T-helper 2 cell treated with Interferon-gamma antibody and Interleukin-4, amounts not matched to agents 100 ng/mL and 5 ng/mL, for 36 hours (primary cell): Measurements from ENCODE around the gene HELZ. TPM values are rescaled to one million over a fixed set of nuclear protein-coding genes. Genes with fewer than 3 reads are reported as not detected.

Experiments
- intact Hi-C: fragments of 100-400 bp; cut with micrococcal nuclease; formaldehyde crosslinking; loops from one replicate; pipeline ENCODE4 v1.15.1; 2023
- total RNA-seq: library from RNA; stranded (reverse); gene quantifications from 2 replicates; pipeline ENCODE4 v1.2.3, GENCODE V29; 2022

Gene HELZ
- total RNA-seq, 1 donor from 2014 or later = 64.1 TPM

DNA sequence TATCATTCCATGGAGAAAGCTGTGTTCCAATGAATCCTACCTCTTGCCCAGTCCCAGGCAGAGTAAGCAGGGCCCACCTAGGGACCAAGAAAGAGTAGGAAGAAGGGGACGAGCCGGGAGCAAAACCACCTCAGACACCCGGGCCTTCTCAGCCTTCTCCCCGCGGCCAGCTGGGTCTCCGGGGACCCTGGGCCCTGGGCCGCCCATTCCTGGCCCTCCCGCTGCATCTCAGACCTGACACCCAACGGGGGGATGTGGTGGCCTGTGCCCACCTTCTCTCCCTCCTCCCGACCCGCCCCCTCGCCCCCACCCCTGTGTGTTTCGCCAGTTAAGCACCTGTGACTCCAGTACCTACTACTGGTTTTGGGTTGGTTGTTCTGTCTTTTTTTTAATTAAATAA is 212.0 kb downstream of the HELZ start:
- intact Hi-C loops = no loop called here

DNA sequence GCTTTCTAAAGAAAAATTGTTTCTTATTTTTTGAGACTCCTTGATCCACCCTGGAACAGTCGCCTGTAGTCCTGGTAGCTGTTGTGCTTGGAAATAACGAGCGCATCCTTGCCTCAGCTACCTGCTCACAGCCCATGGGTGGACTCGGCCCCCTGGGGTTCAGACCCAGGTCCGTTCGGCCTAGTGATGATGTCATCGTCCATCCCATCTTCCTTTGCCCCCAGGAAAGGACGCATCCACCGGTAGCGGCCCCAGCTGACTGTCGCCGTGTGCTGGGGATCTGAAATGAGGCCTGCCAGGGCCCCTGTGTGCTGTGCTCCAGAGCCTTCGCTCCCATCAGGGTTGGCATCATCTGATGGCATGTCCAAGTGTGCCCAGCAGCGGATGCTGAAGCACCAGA is 212.6 kb downstream of the HELZ start:
- intact Hi-C loops = no loop called here

DNA sequence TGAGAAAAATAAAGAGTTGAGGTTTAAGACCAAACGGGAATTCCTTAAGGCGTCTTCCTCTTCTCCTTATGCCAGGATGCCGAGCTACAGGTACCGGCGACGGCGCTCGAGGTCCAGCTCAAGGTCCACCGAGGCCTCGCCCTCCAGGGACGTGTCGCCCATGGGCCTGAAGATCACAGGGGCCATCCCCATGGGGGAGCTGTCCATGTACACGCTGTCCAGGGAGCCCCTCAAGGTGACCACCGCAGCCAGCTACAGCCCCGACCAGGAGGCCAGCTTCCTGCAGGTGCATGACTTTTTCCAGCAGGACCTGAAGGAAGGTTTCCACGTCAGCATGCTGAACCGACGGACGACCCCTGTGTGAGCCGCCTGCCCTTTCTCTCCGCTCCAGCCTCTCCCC is 214.4 kb downstream of the HELZ start:
- intact Hi-C loops = no loop called here

DNA sequence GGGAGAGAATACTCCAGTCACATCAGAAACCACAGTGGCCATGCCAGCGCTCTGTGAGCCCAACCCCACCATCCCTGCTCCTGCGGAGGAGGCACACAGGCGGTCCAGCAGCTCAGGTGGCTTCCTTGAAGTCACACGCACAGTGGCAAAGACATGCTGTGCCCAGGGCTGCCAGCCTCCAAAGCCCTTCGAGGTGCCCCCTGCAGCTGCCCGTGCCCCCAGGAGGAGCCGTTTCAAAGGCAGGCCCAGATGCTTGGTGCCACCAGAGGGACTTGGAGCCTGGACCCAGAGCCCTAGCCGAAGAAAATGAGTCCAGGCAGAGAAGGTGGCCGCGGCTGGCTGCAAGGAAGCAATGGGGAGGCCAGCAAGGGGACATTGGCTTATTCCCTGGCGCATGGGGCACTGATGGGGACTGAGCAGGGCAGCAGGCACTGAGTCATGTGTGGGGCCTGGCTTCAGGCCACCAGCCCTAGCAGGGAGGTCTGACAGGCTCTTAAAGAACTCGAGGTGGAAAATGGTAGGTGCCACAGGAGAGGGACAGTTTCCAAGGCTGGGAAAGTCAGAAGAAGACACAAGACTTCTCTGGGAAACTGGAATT is 217.9 kb downstream of the HELZ start:
- intact Hi-C loops = no loop called here

DNA sequence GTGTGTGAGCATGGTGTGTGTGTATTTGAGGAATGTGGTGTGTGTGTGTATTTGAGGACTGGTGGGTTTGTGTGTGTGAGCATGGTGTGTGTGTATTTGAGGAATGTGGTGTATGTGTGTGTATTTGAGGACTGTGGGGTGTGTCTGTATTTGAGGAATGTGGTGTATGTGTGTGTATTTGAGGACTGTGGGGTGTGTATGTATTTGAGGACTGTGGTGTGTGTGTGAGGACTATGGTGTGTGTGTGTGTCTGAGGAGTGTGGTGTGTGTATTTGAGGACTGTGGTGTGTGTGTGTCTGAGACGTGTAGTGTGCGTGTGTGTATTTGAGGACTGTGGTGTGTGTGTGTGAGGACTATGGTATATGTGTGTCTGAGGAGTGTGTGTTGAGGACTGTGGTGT is 218.7 kb downstream of the HELZ start:
- intact Hi-C loops = no loop called here

DNA sequence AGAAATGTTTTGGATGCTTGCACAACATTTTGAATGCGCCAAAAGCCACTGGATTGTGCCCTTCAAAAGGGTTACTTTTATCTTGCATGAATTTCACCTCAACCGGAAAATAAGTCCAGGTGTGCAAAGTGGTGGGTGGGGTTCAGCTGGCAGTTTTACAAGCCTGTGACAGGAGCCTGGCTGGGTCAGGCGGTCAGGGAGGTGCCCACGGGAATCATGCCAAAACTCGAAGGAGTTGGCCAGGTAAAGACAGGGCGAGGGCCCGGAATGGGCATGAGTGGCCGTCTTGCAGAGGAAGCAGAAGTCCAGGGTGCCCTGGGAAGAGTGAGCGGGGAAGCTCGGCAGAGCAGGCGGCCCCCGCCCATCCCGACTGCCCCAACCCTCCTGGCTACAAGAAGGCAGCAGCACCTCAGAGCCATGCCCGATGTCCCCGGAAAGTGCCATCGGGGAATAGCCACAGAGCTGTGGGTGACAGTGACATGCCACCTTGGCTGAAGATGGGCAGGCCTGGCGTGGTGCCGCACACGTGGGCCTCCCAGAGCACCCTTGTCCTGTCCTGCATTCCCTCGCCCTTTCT is 219.7 kb downstream of the HELZ start:
- intact Hi-C loops = no loop called here

DNA sequence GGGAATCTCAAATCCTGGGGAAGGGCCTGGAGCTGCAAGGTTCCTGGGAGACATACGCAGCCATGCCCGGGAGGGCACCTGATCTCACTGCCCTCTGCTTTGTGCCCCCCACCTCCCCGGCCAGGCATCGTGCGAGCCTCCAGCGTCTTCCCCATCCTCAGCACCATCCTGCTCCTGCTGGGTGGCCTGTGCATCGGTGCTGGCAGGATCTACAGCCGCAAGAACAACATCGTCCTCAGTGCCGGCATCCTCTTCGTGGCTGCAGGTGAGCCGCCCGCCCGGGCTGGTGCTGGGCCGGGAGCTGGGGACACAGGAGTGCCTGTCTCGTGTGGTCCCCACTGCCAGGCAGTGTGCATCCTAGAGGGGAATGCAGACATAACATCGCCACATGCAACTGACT is 220.3 kb downstream of the HELZ start:
- intact Hi-C loops = no loop called here

DNA sequence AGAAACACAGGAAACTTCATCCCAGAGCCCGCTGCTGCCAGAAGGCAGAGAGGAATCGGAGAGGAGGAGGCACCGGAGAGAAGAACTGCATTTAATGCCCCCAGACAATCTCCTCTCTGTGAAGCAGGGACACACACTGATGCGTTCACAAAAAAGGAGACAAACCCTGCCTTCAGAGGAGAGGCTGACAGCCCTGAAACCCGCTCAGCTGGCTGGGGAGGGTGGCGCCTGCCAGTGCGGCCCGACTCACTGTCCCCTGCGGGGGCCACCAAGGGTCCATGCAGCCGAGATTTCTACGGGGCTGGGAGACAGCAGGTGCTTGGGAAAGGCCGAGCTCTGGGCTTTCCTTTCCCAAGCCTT is 222.6 kb downstream of the HELZ start:
- intact Hi-C loops = no loop called here

DNA sequence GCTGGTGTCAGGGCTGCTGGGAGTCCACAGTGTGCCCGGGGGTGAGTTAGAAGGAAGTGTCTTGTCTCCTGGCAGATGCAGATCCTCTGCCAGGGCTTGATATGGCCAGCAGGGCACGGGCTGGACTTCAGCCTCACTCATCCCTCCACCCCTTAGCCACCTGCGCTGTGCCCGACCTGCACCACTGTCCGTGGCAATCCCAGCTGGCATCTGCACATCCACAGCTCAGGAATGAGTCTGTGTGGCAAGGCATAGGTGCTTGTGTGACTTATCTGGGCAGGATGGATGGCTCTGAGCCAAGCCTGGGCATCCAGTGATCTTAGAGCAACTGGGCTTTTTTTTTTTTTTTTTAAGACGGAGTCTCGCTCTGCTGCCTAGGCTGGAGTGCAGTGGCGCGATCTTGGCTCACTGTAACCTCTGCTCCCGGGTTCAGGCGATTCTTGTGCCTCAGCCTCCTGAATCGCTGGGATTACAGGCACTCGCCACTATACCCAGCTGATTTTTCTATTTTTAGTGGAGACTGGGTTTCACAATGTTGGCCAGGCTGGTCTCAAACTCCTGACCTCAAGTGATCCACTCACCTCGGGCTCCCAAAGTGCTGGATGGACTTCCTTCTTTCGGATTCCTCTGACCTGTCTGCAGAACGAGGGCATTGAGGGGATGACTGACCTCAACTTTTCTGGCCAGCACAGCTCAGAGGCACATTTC is 223.1 kb downstream of the HELZ start:
- intact Hi-C loops = no loop called here

DNA sequence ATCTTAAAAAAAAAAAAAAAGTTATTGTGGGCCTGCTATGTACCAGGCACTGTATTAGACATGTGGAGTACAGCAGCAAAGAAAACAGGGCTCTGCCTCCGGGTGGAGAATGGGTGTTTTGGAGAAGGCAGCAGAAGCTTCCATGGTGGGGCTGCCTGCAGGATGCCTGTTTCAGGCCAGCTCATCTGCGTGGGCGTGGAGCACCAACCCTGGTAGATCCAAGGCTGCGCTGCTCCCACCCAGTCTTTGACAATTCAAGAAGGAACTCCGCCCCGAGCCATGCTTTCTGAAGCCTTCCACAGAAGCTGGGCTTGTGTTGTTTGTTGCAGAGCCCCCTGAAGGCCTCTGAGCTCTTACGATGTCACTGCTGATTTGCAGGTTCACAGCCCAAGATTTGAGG is 223.8 kb downstream of the HELZ start:
- intact Hi-C loops = no loop called here

Other genes with a start within 250 kb of the HELZ start
- not detected in 2 replicates for gene CACNG1, start 200.6 kb downstream of the HELZ start, total RNA-seq
- gene PSMD12, start 121.4 kb upstream of the HELZ start, total RNA-seq = 50.4 and 54.5 TPM in 2 replicates
- 21.5 and 24.7 TPM in 2 replicates for gene PITPNC1, start 132.1 kb upstream of the HELZ start, total RNA-seq